DMS 273 (cell line): Measurements from ENCODE around the gene IGFBP4.

Experiments used
- DNase-seq: peaks from one replicate; lab custom pipeline; 2025; ENCODE audit not compliant: unreplicated experiment; lab: John Stamatoyannopoulos, UW

The IGFBP4 gene

DNA sequence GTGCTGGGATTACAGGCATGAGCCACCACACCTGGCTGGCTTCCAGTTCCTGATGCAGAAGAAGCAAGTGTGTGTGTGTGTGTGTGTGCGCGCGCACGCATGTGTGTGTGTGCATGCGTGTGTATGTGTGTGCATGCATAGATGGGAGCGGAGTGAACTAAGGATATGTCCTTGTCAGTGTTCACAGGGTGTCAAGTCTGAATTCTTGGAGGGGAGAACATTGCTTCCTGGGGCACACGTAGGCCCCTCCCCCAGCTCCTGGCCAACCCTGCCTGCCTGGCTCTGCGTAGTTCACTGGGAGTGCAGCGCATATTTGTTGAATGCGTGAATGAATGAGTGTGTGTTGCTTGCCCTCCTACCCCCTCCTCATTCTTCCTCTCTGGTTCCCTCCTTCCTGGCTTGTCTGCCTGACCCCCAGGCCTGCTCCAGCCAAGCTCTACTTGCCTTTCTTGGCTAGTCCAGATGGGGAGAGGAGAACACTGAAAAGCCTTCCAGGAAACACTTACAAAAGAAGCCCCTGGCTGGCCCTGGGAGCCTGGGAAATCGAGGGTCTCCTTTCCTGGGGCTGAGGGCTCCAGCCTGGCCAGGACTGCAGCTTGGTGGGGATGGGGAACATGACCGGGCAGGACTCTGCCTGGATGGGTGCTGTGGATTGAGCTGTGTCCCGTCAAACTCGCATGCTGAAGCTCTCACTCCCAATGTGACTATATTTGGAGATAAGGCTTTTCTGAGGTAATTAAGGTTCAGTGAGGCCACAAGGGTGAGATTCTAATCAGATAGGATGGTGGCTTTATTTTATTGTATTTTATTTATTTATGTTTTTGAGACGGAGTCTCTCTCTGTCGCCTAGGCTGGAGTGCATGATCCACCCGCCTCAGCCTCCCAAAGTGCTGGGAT is 27.9 kb downstream of the IGFBP4 start:
- DNase-seq = peak; percentile 38

- DNase-seq = no peak
Observed at GRCh38 chr17:40471846-40472732, 28.8 kb downstream of the IGFBP4 start.

- no peak for DNase-seq
Observed at GRCh38 chr17:40472733-40473452, 29.6 kb downstream of the IGFBP4 start.

DNA sequence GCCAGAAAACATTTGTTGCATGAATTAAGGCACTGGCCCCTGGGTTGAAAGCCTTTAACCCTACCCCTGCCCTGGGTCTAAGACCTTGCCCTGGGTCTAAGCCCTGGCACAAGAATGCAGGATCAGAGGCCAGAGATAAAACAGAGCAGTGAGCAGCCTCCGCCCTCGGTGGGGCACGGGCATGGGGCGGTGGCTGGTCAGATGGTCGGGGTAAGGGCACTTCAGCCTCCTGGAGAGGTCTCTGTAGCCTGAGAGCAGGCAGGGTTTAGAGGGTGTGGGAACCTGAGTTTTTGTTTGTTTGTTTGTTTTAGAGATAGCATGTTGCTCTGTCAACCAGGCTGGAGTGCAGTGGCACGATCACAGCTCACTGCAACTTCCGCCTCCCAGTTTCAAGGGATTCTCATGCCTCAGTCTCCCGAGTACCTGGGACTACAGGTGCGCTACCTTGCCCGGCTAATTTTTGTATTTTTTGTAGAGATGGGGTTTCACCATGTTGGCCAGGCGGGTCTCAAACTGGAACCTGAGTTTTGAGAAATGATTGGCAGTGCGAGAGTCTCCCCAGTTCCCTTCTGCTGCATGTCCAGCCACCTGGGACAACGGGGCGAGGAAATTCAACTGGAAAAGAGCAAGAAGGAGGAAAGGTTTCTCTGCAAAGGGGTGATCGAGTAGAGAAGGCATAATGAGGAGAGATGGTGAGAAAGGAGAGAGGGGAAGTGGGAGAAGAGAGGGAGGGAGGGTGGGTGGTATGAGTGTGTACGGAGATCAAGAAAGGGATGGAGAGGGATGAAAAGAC is 30.5 kb downstream of the IGFBP4 start:
- DNase-seq = no peak

- DNase-seq = peak; percentile 33
Observed at GRCh38 chr17:40474419-40475002, 31.3 kb downstream of the IGFBP4 start.

DNA sequence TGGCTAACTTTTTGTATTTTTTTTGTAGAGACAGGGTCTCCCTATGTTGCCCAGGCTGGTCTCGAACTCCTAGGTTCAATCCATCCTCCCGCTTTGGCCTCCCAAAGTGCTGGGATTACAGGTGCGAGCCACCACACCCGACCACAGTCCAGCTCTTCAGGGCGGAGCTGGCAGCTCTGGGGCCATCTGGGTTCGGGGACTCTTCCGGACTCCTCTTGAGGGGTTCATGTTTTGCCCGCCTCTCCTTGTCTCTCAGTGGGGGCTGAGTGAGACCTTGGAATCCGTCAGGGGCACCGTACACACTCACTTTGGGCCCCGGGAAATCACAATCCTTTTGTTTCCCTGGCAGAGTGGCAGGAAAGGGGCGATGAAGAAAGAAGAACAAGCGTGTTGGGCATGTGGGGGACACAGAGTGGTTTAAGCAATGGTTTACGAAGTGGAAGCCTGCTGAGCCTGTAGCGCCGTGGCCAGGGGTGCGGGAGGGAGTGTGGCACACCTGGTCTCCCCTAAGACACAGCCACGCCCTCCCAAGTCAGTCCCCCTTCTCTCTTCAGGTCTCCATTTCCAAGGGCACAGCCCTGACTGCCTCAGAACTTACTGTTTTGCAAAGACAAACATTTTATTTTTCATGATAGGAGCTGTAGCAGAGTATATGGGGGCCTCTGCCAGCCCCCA is 32.1 kb downstream of the IGFBP4 start:
- no peak for DNase-seq

DNA sequence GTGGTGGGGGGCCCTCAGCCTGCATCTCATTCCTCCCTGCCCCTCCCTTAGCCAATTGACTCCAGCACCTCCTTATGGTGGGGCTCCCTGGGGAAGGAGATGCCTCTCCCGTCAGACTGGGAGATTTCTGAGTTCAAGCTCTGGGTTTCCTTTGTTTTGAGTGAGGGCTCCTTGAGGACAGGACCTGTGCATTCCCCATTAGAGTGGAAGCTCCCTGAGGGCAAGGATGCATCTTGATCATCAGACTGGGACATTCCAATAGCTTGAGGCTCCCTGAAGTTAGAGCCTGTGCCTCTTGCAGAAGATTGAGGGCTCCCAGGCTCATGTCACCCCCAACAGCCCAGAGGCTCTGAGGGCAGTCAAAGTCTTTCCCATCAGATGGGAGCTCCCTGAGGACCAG is 34.5 kb downstream of the IGFBP4 start:
- no peak for DNase-seq

GRCh38 chr17:40478486-40478885 is 35.2 kb downstream of the IGFBP4 start:
- DNase-seq = no peak

DNA sequence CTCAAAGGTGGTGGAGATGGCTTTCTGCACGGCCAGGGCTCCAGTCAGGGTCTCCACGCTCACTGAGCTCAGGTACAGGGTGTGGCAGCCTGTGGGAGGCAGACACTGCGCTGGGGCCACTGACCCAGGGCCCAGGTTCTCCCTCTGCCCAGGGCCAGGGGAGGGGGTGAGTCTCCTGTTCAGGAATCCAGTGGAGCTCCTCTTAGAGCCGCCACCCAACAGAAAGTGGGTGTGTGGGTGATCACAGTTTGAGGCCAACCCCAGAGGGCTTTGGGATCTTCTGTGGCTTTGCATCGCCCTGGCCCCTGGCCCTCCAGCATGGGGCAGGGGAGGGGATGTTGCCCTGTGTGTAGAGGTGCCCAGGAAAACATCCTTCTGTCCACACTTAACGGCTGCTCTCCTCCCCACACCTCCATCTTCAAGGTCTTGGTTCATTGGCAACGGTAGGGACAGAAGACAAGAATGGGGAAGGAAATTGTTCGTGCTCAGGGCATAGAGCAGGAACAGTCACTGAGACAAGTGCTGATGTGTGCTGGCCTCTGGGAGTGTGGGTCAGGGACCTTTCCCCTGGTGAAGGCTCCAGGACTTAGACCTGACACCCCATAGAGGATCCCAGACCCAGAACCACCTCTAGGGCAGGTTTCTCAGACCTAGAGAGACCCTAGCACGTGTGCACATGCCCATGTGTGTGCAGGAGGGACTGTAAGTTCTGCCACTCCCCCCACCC is 36.7 kb downstream of the IGFBP4 start:
- no peak for DNase-seq

DNA sequence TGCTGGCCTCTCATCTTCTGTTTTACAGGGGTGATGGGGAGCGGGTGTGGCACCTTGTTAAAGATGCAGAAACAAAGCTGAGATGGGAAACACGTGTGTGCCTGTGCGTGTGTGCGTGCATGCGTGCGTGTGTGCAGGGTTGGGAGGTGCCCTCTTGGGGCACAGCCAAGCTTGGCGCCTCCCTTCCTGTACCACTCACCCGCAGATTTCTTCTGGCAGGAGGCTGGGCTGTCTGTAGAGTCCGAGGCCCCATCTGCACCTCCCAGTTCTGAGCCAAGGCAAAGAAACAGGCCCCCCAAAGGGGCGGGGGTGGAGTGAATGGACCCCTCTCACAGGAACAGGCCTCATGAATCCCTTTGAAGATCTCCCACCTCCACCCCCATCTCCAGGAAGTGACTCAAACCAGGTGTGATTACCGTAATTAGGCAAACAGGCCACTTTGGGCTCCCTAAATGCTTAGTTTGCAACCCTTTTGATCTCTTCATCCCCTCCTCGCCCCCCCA is 37.3 kb downstream of the IGFBP4 start:
- DNase-seq = peak; percentile 71

GRCh38 chr17:40481106-40481505 is 37.9 kb downstream of the IGFBP4 start:
- DNase-seq = no peak

GRCh38 chr17:40482722-40483121 is 39.5 kb downstream of the IGFBP4 start:
- no peak for DNase-seq

DNA sequence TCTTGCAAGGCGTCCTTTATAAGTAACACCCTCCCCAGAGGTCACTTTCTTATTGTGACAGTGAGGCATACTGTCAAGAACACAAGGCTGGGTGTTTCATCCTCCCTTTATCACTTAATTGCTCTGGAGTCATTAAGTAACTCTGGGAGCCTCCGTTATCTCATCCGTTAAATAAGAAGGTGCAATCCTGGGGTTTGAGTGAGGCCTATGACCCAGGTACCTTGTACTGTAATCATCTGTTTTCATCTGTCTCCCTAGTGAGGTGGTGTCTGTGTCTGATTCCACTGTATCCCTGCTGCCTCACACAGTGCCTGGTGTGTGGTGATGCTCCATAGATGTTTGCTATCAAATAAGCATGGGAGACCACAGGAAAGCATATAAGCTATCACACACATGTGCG is 40.4 kb downstream of the IGFBP4 start:
- no peak for DNase-seq

DNA sequence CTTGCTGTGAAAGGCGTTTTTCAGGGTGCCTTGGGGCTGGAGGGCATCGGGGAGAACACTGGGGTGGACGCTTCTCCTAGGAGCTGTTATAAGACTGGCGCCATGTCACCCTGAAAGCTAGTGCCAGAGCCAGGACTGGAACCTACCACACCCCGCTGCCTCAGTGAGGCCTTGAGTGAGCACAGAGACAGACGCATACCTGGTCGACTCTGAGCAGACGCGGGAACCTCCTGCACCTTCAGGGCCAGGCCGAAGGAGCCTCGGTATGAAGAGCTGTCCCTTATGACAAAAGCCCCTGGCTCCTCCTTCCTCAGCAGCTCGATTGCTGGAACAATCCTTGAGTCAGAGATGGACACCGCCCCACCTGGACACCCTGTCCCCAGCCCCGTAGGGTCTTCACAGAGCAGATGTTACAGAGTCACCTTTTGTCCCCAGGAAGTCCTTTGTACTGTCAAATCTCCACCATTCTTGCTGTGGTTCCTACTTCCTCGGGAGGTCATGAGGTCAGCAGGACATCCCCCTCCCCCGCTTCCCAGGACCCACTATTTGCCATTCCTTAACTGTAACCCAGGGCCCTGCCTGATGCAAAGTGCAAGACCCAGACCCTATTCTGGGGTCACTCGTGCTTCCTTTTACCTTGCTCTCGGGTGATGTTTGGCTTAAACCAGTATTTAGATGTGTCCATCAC is 41.2 kb downstream of the IGFBP4 start:
- no peak for DNase-seq

DNA sequence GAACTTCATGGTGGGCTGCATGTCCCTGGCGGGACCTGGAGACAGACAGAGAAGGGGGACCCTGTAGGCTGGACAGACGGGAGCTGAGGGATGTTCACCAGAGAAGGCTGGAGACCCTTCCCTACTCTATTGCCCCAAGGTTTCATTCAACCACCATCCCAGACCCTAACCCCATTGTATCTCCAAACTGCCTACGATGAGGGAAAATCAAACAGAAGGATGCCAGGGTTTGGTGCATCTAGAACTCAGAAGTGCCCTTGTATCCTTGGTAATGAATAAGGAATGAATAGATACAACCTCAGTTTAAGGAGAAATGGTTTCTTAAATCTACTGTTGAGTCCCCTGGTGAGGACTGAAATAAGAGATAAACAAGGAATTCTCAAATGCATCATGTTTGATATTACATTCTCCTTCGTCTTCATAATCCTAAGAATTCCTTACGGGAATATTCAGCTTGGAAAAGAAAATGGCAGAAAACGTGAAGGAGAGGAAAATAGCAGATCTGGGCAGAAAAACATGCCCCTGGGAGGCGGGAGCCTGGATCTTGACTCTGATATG is 41.8 kb downstream of the IGFBP4 start:
- no peak for DNase-seq

DNA sequence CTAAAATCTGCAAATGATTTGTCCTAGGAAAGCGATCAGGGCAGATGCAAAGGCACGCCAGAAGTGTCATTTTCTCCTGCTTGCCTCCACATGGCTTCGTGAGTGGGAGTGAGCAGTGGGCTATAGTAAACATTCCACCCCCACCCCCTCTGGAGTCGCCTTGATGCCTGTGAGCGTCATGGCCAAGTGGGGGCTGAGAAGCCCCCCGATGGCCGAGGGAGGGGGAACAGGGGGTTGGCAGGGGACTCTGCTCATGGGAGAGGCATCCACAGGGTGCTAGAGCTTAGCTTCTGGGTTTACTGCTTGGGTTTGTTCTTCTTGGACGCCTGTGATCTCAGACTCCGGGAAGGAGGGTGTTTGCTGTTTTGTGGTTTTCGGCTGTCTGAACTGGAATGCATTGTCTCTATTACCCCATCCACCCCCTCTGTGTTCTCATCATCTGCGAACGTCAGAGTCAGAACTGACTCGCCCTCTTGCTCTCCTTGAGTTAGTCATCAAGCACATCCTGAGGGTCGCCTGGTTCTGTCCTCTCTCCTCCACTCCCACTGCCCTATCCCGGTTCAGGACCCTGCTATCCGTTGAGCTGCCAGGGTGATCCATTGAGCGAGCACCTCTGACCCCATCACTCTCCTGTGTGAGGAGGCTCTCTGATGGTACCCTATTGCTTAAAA is 42.7 kb downstream of the IGFBP4 start:
- no peak for DNase-seq
